Endothelial cell (in vitro differentiated cells): ENCODE measurements around the gene CSF2RB. TPM values are rescaled to one million over a fixed set of nuclear protein-coding genes. Genes with fewer than 3 reads are reported as not detected.

Source experiments
- DNase-seq: peaks from one replicate; pipeline ENCODE4 v3.0.0; 2021; ENCODE audit warnings: low spot score
- H3K27ac Mint-ChIP-seq: one replicate; pipeline ENCODE4 v1.8.0; 2021; ENCODE audit warnings: mixed read lengths, inconsistent platforms; ENCODE audit not compliant: unreplicated experiment
- H3K27me3 Mint-ChIP-seq: one replicate; pipeline ENCODE4 v1.8.0; 2021; ENCODE audit warnings: mild to moderate bottlenecking, moderate library complexity, mixed read lengths, inconsistent platforms; ENCODE audit not compliant: unreplicated experiment
- H3K36me3 Mint-ChIP-seq: one replicate; pipeline ENCODE4 v1.8.0; 2021; ENCODE audit warnings: mild to moderate bottlenecking, low read depth, mixed read lengths, inconsistent platforms; ENCODE audit not compliant: unreplicated experiment
- H3K4me1 Mint-ChIP-seq: one replicate; pipeline ENCODE4 v1.8.0; 2021; ENCODE audit warnings: mild to moderate bottlenecking, mixed read lengths, inconsistent platforms; ENCODE audit not compliant: unreplicated experiment
- H3K4me3 Mint-ChIP-seq: one replicate; pipeline ENCODE4 v1.8.0; 2021; ENCODE audit warnings: mild to moderate bottlenecking, mixed read lengths, inconsistent platforms; ENCODE audit not compliant: unreplicated experiment
- H3K9me3 Mint-ChIP-seq: one replicate; pipeline ENCODE4 v1.8.0; 2021; ENCODE audit warnings: mixed read lengths, inconsistent platforms; ENCODE audit not compliant: unreplicated experiment
- CTCF ChIP-seq: fragments of 200-600 bp; sonication (generic); IDR thresholded peaks from one replicate; pipeline ENCODE4 v1.5.0; 2021; ENCODE audit warnings: antibody characterized with exemption; ENCODE audit not compliant: unreplicated experiment
- total RNA-seq: library from RNA; stranded (reverse); fragmentation: NEBNext Ultra II Directional; extraction: Animal tissue kit (Norgen Biotek cat#: 25700); gene quantifications from one replicate; pipeline ENCODE4 v1.2.1, GENCODE V29; 2021; ENCODE audit not compliant: unreplicated experiment

The CSF2RB gene
- total RNA-seq, 1 donor from 2014 or later = 12.0 TPM

GRCh38 chr22:36918586-36919284 is 5.3 kb downstream of the CSF2RB start:
- Mint-ChIP-seq H3K4me1 (peaks cover 21% of the 10 kb centered on the region), H3K4me3 (no peak overlapping the region), H3K27me3 (peaks cover 7% of the 10 kb centered on the region), H3K9me3 (peaks cover 6% of the 10 kb centered on the region), H3K36me3 (peaks cover 7% of the 10 kb centered on the region), H3K27ac (no peak overlapping the region)
- DNase-seq = no peak
- no peak for TF ChIP-seq CTCF

- peaks cover 8% of the 10 kb centered on the region for H3K4me1 Mint-ChIP-seq
- no peak for DNase-seq
These were observed 8.1 kb downstream of the CSF2RB start for GRCh38 chr22:36921309-36922104.

GRCh38 chr22:36922105-36922608 is 8.7 kb downstream of the CSF2RB start:
- DNase-seq = peak; percentile 37
- no peak for TF ChIP-seq CTCF
- H3K9me3 Mint-ChIP-seq = peaks cover 6% of the 10 kb centered on the region
- H3K36me3 Mint-ChIP-seq = peaks cover 20% of the 10 kb centered on the region
- H3K27me3 Mint-ChIP-seq = peaks cover 6% of the 10 kb centered on the region
- no peak overlapping the region for H3K27ac Mint-ChIP-seq
- peaks cover 8% of the 10 kb centered on the region for H3K4me1 Mint-ChIP-seq
- no peak overlapping the region for H3K4me3 Mint-ChIP-seq

More at GRCh38 chr22:36921309-36922104, 8.1 kb downstream of the CSF2RB start:
- Mint-ChIP-seq H3K9me3 (peaks cover 6% of the 10 kb centered on the region), H3K4me3 (peak overlapping the region; percentile 79), H3K27ac (peak overlapping the region; percentile 84), H3K36me3 (peaks cover 20% of the 10 kb centered on the region), H3K27me3 (peaks cover 6% of the 10 kb centered on the region)
- no peak for TF ChIP-seq CTCF

- TF ChIP-seq CTCF = no peak
- Mint-ChIP-seq H3K4me3 (no peak overlapping the region), H3K4me1 (peaks cover 8% of the 10 kb centered on the region), H3K9me3 (peaks cover 6% of the 10 kb centered on the region), H3K36me3 (peaks cover 22% of the 10 kb centered on the region), H3K27ac (no peak overlapping the region), H3K27me3 (peaks cover 9% of the 10 kb centered on the region)
- no peak for DNase-seq
These were observed 9.3 kb downstream of the CSF2RB start for GRCh38 chr22:36922711-36923110.
